Measurements from ENCODE around the gene C14orf180. TPM values are rescaled to one million over a fixed set of nuclear protein-coding genes. Genes with fewer than 3 reads are reported as not detected.

Gene C14orf180
- polyA plus RNA-seq, 4 donors, result 0.10 to 0.27 TPM; not detected in 2

GRCh38 chr14:104549536-104550339 lies 29.8 kb upstream of the C14orf180 start:
- no peak for DNase-seq (ENCODE audit: low read depth in 4 of 4, low spot score in 3 of 4)

- no peak for DNase-seq (ENCODE audit: low read depth in 4 of 4, low spot score in 3 of 4)
These were observed 29.2 kb upstream of the C14orf180 start for GRCh38 chr14:104550340-104550860.

- no peak for DNase-seq (ENCODE audit: low read depth in 4 of 4, low spot score in 3 of 4)
These were observed 28.5 kb upstream of the C14orf180 start for GRCh38 chr14:104550861-104551728.

DNA sequence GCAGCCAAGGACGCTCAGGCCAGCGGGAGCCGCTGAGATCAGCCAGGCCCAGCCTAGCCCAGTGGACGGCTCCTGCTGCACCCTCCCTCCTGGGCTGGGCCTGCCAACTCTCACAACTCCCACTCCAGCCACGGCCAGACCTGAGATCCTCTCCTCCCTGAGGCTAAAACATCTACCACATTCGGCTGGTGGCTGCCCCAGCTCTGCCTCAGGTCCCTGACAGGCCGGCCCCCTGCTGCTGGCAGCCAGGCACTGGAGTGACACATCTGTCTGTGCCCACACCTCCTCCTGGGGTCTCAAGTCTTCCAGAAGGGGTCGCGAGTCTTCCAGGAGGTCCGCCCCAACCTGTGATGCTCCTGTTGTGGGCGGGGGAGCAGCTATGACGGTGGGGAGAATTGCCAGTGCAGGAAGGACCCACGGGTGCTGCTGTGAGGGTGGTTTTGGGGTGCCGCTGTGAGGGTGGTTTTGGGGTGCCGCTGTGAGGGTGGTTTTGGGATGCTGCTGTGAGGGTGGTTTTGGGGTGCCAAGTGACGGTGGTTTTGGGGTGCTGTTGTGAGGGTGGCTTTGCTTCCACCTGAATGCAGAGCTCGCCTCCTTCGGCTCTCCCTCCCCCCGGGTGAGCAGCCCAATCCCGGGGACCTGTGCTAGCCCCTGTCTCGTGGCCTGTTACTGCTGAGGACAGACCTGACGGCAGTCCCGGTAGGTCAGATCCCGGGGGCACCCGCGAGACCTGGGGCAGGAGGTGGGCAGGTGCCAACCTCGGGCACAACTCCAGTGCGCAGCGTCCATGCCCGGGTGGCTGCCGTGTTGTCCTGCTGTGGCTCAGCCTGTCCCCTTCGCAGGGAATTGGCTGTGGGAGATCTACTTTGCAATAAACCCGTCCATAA lies 27.5 kb upstream of the C14orf180 start:
- DNase-seq (ENCODE audit: low read depth in 4 of 4, low spot score in 3 of 4), result no peak

DNA sequence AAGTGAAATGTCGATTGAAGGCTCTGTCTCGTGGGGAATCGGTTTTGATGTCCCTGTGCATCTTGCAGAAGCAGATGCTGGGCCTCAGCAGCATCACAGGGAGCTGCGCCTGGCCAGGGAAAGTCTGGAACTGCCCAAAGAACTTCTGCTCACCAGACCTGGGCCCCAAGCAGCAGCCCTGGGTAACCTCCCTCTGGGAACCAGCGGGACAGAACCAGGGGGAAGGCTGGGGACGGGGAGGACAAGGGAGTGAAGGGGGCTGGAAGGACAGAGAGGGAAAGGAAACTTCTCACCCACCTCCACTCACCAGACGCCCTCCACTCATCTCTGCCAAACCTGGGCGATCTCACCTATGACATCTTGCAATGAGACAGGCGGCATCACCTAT lies 26.8 kb upstream of the C14orf180 start:
- no peak for DNase-seq (ENCODE audit: low read depth in 4 of 4, low spot score in 3 of 4)

DNA sequence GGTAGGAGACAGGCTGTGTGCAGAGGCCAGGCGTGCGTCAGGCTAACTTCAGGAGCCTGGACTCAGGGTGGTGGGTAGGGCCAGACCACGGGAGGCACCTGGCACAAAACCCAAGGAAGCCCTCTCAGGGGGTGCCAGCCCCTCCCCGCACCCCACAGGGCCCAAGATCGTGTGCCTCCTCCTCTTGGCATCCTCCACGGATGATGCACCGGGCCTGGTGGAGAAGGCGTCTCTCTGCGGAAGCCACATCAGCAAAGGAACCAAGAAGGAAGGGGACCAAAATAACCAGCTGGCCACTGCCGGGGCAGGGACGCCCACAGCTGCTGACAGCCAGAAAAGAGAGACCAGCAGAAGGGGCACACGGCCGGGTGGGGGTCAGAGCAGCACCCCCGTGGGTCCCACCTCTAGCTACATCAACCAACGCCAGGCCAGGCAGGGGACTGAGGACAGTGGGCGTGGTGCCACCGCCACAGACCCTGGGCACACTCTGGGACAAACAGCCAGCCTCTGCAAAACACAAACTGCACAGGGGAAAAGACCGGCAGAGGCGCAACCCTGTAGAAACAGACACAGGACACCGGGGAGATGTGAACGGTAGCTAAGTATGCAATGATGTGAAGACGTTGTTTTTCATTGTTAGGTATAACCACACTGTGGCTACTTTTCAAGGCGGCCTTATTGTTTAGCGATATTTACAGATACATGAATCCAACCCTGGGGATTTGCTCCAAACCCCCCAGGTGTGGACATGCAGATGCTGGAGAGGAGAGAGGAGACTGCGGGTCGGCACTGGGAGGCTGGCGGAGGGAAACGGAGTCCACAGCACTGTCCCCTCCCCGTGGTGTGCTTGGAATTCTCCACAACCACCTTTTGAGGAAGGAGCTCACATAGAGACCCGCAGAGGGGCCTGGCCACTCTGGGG lies 26.1 kb upstream of the C14orf180 start:
- DNase-seq (ENCODE audit: low read depth in 4 of 4, low spot score in 3 of 4), result no peak

DNA sequence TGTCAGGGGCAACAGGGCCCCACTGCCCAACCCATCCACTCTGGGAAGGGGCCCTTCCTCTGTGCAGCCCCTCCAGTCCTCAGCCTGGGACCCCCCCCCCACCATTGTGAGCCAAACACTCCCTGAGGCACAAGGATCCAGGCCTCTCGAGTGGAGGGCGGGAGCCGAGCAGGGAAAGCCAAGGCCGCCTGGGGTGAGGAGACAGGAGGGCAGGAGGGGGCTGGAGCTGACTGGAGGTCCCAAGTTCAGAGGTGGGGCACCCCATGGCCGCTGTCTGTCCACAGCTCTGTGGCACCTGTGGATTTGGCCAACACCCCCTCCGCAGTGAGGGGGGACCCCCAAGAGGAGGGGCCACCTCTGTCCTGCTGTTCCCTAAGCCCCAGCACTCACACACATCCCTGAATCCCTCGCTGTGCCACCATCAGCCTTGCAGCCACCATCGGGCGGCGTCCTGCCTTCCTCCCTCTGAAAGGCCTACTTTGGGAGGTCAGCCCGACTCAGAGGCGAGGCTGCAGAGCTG lies 25.4 kb upstream of the C14orf180 start:
- DNase-seq (ENCODE audit: low read depth in 4 of 4, low spot score in 3 of 4), result no peak

GRCh38 chr14:104554608-104555429 lies 24.7 kb upstream of the C14orf180 start:
- no peak for DNase-seq (ENCODE audit: low read depth in 4 of 4, low spot score in 3 of 4)

DNA sequence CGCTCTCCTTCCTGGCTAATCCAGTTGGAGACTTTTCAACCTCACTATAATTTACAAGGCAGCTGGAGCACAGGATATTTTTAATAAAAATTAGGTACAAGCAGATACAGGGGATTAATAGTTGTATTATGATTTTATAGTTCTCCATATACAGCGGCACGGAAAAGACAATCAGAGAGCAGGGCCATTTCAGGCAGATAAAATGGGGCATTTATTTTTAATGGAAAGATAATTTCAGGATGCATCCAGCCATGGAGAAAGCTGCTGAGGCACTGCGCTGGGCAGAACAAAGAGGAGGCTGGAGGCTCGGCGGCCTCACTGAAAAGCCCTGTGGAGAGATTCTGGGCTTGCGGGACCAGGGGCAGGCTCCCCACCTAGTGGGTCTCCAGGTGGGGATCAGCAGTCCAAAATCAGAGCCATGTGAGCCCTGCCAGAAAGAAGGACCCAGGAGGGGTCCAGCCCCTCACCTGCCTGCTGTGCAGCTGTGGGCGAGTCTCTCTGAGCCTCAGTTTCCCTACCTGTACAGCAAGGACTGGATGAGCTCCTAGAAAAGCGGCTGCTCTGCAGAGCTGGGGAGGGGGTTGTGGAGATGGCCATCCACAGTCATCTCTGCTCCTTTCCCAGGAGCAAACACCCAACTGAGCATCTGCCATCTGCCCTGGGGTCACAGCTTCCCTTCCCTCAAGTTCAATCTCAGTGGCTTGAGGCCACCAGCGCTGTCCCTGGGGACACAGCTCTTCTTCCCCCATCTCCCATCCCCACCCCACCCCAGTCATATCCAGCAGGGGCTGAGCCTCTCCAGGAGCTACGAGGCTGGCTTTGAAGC lies 23.9 kb upstream of the C14orf180 start:
- DNase-seq (ENCODE audit: low read depth in 4 of 4, low spot score in 3 of 4), result no peak

DNA sequence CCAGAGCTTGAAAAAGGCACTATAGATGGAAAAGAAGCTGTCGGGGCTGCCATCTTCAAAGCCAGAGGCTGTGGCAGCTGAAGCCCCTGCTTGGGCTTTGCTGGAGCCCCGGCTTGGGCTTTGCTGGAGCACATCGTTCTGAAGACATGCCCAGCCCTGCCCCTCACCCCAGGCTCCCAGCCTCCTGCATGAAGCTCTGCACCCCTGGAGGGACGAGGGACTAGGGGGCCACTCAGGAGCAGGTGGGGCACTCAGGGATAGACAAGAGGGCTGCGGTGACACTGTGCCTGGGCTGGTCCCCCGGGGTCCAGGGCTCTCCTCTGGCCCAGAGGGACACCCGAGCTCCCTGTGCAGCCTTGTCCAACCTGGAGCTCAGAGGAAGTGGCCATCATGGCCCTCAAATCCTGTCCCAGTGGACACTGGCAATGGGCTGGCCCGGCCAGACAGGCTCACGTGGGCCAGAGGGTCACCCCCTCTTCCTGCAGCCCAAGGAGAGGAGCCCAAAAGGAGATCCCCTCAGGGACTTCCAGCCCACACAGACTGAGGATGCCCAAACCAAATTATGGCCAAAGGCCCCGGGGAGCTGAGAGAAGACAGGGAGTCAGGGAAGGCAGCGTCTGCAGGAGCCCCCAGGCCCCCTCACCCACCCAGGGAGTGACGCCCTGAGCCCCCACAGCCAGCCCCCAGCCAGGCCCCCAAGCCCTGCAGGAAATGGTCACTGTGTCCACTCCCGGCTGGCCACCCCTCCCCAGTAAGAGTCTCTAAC lies 23.1 kb upstream of the C14orf180 start:
- no peak for DNase-seq (ENCODE audit: low read depth in 4 of 4, low spot score in 3 of 4)

GRCh38 chr14:104557086-104557485 lies 22.5 kb upstream of the C14orf180 start:
- DNase-seq (ENCODE audit: low read depth in 4 of 4, low spot score in 3 of 4), result no peak

DNA sequence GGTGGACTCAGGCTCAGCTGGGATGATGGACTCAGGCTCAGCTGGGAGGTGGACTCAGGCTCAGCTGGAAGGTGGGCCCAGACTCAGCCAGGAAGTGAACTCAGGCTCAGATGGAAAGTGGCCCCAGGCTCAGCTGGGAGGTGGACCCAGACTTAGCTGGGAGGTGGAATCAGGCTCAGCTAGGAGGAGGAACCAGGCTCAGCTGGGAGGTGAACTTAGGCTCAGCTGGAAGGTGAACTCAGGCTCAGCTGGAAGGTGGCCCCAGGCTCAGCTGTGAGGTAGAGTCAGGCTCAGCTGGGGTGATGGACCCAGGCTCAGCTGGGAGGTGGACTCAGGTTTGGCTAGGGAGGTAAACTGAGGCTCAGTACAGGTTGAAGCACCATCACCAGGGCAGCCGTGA lies 21.8 kb upstream of the C14orf180 start:
- DNase-seq (ENCODE audit: low read depth in 4 of 4, low spot score in 3 of 4), result no peak

GRCh38 chr14:104558231-104559027 lies 21.1 kb upstream of the C14orf180 start:
- DNase-seq (ENCODE audit: low read depth in 4 of 4, low spot score in 3 of 4), result no peak

GRCh38 chr14:104559028-104559803 lies 20.3 kb upstream of the C14orf180 start:
- DNase-seq (ENCODE audit: low read depth in 4 of 4, low spot score in 3 of 4), result no peak

Data from left renal pelvis (tissue), 4 donors.